ENCODE results near the gene RGS8. TPM values are rescaled to one million over a fixed set of nuclear protein-coding genes. Genes with fewer than 3 reads are reported as not detected.

The RGS8 gene
- total RNA-seq, 2 donors from 2014 or later, result 5.6 to 25.0 TPM

- no peaks in the 10 kb centered on the region for H3K27me3 ChIP-seq (ENCODE audit: control insufficient read depth, insufficient read depth, low read length, poor library complexity, severe bottlenecking)
- TF ChIP-seq CTCF (conservative IDR thresholded peaks at IDR 0.05), result no peak
- H3K4me1 ChIP-seq (ENCODE audit: control insufficient read depth, insufficient read depth, low read length), result peaks cover 8% of the 10 kb centered on the region
- no peak for DNase-seq
- no peak overlapping the region for H3K9ac ChIP-seq (ENCODE audit: extremely low read depth, low read length, poor library complexity, severe bottlenecking)
- WGBS, 2 experiments (ENCODE audit: insufficient coverage in 1 of 2, insufficient read length in 1 of 2), result 89 to 93% methylated on average over 3 of the region's 3 CpGs
- no peak overlapping the region for H3K27ac Mint-ChIP-seq
- H3K36me3 Mint-ChIP-seq (ENCODE audit: low read depth), result peaks cover 22% of the 10 kb centered on the region
- H3K9me3 ChIP-seq (ENCODE audit: control insufficient read depth, low read length), result no peaks in the 10 kb centered on the region
- peaks cover 26% of the 10 kb centered on the region for H3K4me1 Mint-ChIP-seq
- H3K36me3 ChIP-seq (ENCODE audit: control insufficient read depth, insufficient read depth, low read length), result no peaks in the 10 kb centered on the region
- no peaks in the 10 kb centered on the region for H3K9me3 Mint-ChIP-seq
- no peak overlapping the region for H3K27ac ChIP-seq (ENCODE audit: low read depth, low read length)
- no peak overlapping the region for H3K4me3 ChIP-seq (ENCODE audit: low read length)
- no peak overlapping the region for H3K4me3 Mint-ChIP-seq
- peaks cover 2% of the 10 kb centered on the region for H3K27me3 Mint-ChIP-seq (ENCODE audit: insufficient read depth)
Measured at GRCh38 chr1:182643699-182644098, 40.7 kb downstream of the RGS8 start.

- no peak overlapping the region for H3K4me3 ChIP-seq (ENCODE audit: low read length)
- H3K4me1 ChIP-seq (ENCODE audit: control insufficient read depth, insufficient read depth, low read length), result peaks cover 8% of the 10 kb centered on the region
- H3K27ac ChIP-seq (ENCODE audit: low read depth, low read length), result no peak overlapping the region
- H3K27me3 ChIP-seq (ENCODE audit: control insufficient read depth, insufficient read depth, low read length, poor library complexity, severe bottlenecking), result no peaks in the 10 kb centered on the region
- no peak overlapping the region for H3K4me3 Mint-ChIP-seq
- peaks cover 18% of the 10 kb centered on the region for H3K36me3 Mint-ChIP-seq (ENCODE audit: low read depth)
- H3K9ac ChIP-seq (ENCODE audit: extremely low read depth, low read length, poor library complexity, severe bottlenecking), result no peak overlapping the region
- H3K4me1 Mint-ChIP-seq, result peaks cover 26% of the 10 kb centered on the region
- no peak overlapping the region for H3K27ac Mint-ChIP-seq
- no peak for TF ChIP-seq CTCF (conservative IDR thresholded peaks at IDR 0.05)
- DNase-seq, result no peak
- H3K36me3 ChIP-seq (ENCODE audit: control insufficient read depth, insufficient read depth, low read length), result no peaks in the 10 kb centered on the region
- peaks cover 2% of the 10 kb centered on the region for H3K27me3 Mint-ChIP-seq (ENCODE audit: insufficient read depth)
- WGBS, 2 experiments (ENCODE audit: insufficient coverage in 1 of 2, insufficient read length in 1 of 2), result 90 to 93% methylated on average over 2 to 8 of the region's 8 CpGs
- H3K9me3 ChIP-seq (ENCODE audit: control insufficient read depth, low read length), result no peaks in the 10 kb centered on the region
- no peaks in the 10 kb centered on the region for H3K9me3 Mint-ChIP-seq
Measured at GRCh38 chr1:182642461-182642860, 41.9 kb downstream of the RGS8 start.

- Mint-ChIP-seq H3K9me3 (no peaks in the 10 kb centered on the region), H3K27ac (no peak overlapping the region), H3K4me3 (no peak overlapping the region), H3K27me3 (ENCODE audit: insufficient read depth) (no peaks in the 10 kb centered on the region), H3K36me3 (ENCODE audit: low read depth) (peaks cover 18% of the 10 kb centered on the region), H3K4me1 (peaks cover 22% of the 10 kb centered on the region)
- no peak overlapping the region for H3K4me3 ChIP-seq (ENCODE audit: low read length)
- no peaks in the 10 kb centered on the region for H3K9me3 ChIP-seq (ENCODE audit: control insufficient read depth, low read length)
- no peak overlapping the region for H3K27ac ChIP-seq (ENCODE audit: low read depth, low read length)
- no peaks in the 10 kb centered on the region for H3K36me3 ChIP-seq (ENCODE audit: control insufficient read depth, insufficient read depth, low read length)
- peaks cover 8% of the 10 kb centered on the region for H3K4me1 ChIP-seq (ENCODE audit: control insufficient read depth, insufficient read depth, low read length)
- WGBS, 2 experiments (ENCODE audit: insufficient coverage in 1 of 2, insufficient read length in 1 of 2), result 88 to 97% methylated on average over 4 to 5 of the region's 5 CpGs
- no peaks in the 10 kb centered on the region for H3K27me3 ChIP-seq (ENCODE audit: control insufficient read depth, insufficient read depth, low read length, poor library complexity, severe bottlenecking)
- H3K9ac ChIP-seq (ENCODE audit: extremely low read depth, low read length, poor library complexity, severe bottlenecking), result no peak overlapping the region
- no peak for TF ChIP-seq CTCF (conservative IDR thresholded peaks at IDR 0.05)
- no peak for DNase-seq
Measured at GRCh38 chr1:182641561-182641960, 42.8 kb downstream of the RGS8 start.

All from endodermal cell (in vitro differentiated cells).